Left renal pelvis (tissue), 4 donors: ENCODE results near the gene P2RX3. TPM values are rescaled to one million over a fixed set of nuclear protein-coding genes. Genes with fewer than 3 reads are reported as not detected.
"Not testable (repeated sequence)": the region's sequence is repeated elsewhere in the genome, so short reads cannot be mapped to it uniquely, and the experiment has no call there.

ENCODE experiments used
- DNase-seq, 4 donors: peaks; one replicate each; pipeline ENCODE4 v3.0.0-alpha.2; 2013; ENCODE audit warnings: low read depth in 4 of 4, low spot score in 3 of 4
- polyA plus RNA-seq, 4 donors: library from polyadenylated mRNA; unstranded; fragments of 120-200 nt; gene quantifications; one replicate each; pipeline ENCODE4 v1.2.1, GENCODE V29; 2013; ENCODE audit not compliant: insufficient read length in 4 of 4

P2RX3 gene
- polyA plus RNA-seq, 4 donors = 0.40 to 14.4 (median 1.6) TPM

- DNase-seq = no peak
These were observed 9.9 kb downstream of the P2RX3 start for GRCh38 chr11:57348052-57348451.

- no peak for DNase-seq
These were observed 10.6 kb downstream of the P2RX3 start for GRCh38 chr11:57348636-57349313.

GRCh38 chr11:57349491-57350274 lies 11.5 kb downstream of the P2RX3 start:
- DNase-seq = peak in 1 of 4 donors; percentile 19

GRCh38 chr11:57353036-57353435 lies 14.9 kb downstream of the P2RX3 start:
- DNase-seq = no peak

- DNase-seq = no peak
These were observed 15.3 kb downstream of the P2RX3 start for GRCh38 chr11:57353446-57353845.

GRCh38 chr11:57353852-57354251 lies 15.7 kb downstream of the P2RX3 start:
- DNase-seq = no peak

GRCh38 chr11:57354699-57355098 lies 16.5 kb downstream of the P2RX3 start:
- no peak for DNase-seq

GRCh38 chr11:57356268-57356667 lies 18.1 kb downstream of the P2RX3 start:
- DNase-seq = no peak

GRCh38 chr11:57357310-57357709 lies 19.2 kb downstream of the P2RX3 start:
- no peak for DNase-seq

- no peak for DNase-seq
These were observed 19.7 kb downstream of the P2RX3 start for GRCh38 chr11:57357856-57358255.

- no peak for DNase-seq
These were observed 20.4 kb downstream of the P2RX3 start for GRCh38 chr11:57358543-57358961.

GRCh38 chr11:57358991-57359390 lies 20.8 kb downstream of the P2RX3 start:
- no peak for DNase-seq

GRCh38 chr11:57359396-57359795 lies 21.2 kb downstream of the P2RX3 start:
- no peak for DNase-seq

GRCh38 chr11:57359896-57360690 lies 21.9 kb downstream of the P2RX3 start:
- no peak for DNase-seq

GRCh38 chr11:57360991-57361390 lies 22.8 kb downstream of the P2RX3 start:
- DNase-seq = no peak

GRCh38 chr11:57361420-57361819 lies 23.3 kb downstream of the P2RX3 start:
- DNase-seq = not testable (repeated sequence)

- DNase-seq = no peak
These were observed 23.8 kb downstream of the P2RX3 start for GRCh38 chr11:57361926-57362325.

GRCh38 chr11:57363131-57364080 lies 25.3 kb downstream of the P2RX3 start:
- no peak for DNase-seq

GRCh38 chr11:57364851-57365660 lies 26.9 kb downstream of the P2RX3 start:
- DNase-seq = no peak
